GM21529 (cell line): ENCODE results near the gene UBL7.
A peak's percentile ranks its signal among the peaks of the same experiment; 100 is the strongest.

Experiments
- ATAC-seq: cut with Tn5 transposase; IDR thresholded peaks from one replicate; pipeline ENCODE4 v1.9.1; 2021; ENCODE audit not compliant: unreplicated experiment

The UBL7 gene

GRCh38 chr15:74442063-74442462 lies 18.9 kb downstream of the UBL7 start:
- ATAC-seq, result no peak

- ATAC-seq, result no peak
Observed at GRCh38 chr15:74441248-74441941, 19.6 kb downstream of the UBL7 start.

GRCh38 chr15:74438721-74439316 lies 22.1 kb downstream of the UBL7 start:
- no peak for ATAC-seq

DNA sequence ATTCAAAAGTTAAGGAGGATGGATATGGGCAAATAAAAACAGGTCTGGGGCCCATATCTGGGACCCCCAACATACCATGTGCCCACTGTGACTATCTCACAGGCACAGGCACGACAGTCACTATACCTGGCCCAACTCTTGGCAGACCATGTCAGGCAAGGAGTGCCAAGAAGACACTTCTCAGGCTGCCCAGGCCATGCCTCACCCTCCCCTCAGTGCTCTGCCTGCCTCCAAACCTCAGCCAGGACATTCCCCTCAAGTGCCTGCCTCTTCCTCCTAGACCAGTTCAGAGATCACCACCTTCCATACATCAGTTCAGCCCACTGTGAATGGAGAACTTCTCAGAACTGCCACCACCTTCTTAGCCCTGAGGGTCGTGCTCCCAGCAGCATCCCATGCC lies 22.8 kb downstream of the UBL7 start:
- ATAC-seq, result no peak

DNA sequence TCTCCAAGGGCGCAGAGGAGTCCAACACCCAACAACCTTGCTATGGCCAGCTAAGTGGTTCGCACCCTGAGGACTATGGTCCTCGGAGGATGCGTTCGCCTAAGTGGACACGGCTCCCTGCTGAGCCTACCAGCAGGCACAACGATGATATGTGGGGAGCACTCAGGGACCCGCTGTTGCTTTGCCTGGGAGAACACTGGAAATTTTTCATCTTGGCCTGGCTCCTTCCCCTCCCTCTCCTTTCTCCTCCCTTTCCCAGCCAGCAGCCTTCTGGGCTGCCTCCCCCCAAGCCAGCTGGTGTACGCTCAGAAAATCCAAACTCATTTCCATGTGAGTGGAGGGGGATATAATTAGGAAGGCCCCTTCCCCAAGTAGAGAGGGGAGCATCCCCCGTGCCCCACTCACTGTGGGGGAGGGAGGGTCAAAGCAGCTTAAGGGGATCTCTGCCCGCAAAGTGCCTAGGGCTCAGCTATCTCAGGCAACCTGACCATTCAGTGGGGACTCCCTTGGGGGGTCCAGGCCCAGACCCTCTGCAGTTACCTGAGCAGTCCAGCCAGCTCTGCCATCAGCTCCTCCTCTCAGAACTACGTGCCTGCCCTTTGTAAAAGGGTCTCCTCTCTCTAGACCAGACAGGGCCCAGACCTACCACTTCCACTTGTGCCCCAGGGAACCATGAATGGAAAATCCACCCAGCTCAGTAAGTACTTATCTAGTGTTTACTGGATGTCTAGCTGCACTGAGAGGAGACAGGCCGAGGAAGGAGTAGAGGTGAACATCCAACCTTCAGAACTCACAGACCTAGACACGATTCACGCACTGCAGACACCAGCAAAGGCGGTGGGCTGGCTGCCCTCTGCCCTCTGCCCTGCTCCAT lies 26.5 kb downstream of the UBL7 start:
- ATAC-seq, result no peak

DNA sequence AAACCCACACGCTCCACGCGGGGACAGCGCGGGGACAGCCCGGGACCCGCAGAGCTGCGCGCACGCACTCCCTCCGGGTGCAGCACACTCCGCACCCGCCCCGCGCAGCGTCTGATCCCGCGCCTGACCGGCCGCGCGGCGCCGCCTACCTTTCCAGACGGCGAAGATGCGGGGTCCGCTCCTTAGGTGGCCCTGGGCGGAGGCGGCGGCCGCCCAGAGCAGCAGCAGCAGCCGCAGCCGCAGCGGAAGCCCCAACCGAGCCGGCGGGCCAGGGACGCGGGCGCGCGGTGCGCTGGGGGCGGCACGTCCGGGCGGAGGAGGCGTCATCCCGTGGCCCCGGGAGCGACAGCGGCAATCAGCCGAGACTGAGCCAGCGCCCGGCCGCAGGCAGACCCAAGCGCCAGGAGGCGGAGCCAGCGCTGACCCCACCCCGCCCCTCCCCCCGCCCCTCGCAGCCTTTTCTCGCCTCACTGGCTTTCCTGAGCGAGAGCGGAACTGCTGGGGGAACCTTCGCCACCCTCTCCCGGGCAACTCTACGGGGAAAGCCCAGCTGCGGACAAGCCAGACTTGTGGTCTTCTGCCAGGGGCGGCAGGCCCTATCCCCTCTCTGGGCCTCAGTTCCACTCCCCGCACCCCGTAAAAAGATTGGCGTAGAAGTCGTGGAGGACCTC lies 27.2 kb downstream of the UBL7 start, which contains the start of gene SEMA7A:
Gene SEMA7A, minus strand, starts transcription at position 367 of the 671 bp plus-strand sequence. Its CDS starts 40 bp downstream, at position 327.
- peak; percentile 73 for ATAC-seq

DNA sequence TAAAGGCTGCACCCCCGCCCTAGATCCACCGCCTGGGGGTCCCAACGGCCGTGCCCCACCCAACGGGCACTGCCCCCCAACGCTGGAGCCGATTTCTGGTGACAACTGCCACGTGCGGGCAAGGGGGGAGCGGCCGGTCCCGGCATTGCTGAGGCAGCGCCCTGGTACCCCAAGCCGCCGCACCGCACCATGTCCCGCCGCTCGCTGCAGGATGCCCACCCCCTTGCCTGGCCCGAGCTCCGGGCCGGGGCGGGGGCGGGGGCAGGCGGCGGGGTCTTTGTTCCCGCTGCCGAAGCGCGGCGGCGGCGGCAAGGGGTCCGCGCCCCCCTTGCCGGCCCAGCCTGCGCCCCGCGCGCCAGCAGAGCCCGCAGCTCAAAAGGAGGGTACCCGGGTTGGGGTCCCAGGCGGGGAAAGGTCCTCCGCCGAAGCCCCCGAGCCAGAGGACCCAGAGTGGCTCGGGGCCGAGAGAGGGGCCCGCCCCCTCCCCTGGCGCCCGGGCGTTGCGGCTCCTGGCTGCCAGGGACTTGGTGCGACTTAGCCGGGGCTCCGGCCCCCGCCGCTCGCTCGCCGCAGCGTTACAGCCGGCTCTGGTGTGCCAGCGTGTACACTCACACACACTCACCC lies 27.9 kb downstream of the UBL7 start:
- no peak for ATAC-seq

- ATAC-seq, result no peak
Observed at GRCh38 chr15:74432271-74432967, 28.5 kb downstream of the UBL7 start.

DNA sequence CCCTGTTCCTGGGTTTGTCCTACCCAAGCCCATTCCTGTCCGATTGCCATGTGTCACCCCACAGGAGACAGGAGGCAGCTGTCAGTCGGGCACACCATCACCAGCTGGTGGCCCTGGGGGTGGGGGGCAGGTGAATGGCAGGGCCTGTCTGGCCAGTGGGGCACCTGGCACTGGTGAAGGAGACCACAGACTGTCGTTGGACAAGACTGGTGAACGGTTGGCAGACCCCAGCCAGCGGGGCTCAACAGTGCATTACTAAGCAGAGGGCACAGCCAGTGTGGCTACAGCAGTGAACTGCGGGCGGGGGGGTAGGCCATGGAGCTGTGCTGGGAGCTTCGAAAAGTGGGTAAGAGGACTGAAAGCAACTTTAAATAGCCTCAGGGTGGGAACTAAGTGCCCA lies 29.3 kb downstream of the UBL7 start:
- no peak for ATAC-seq

GRCh38 chr15:74431116-74431515 lies 29.8 kb downstream of the UBL7 start:
- no peak for ATAC-seq

- ATAC-seq, result no peak
Observed at GRCh38 chr15:74430510-74430951, 30.4 kb downstream of the UBL7 start.

- no peak for ATAC-seq
Observed at GRCh38 chr15:74429781-74430400, 31.1 kb downstream of the UBL7 start.

GRCh38 chr15:74428970-74429780 lies 31.8 kb downstream of the UBL7 start:
- ATAC-seq, result no peak

GRCh38 chr15:74428442-74428787 lies 32.5 kb downstream of the UBL7 start:
- peak; percentile 40 for ATAC-seq

GRCh38 chr15:74427607-74428441 lies 33.1 kb downstream of the UBL7 start:
- no peak for ATAC-seq

DNA sequence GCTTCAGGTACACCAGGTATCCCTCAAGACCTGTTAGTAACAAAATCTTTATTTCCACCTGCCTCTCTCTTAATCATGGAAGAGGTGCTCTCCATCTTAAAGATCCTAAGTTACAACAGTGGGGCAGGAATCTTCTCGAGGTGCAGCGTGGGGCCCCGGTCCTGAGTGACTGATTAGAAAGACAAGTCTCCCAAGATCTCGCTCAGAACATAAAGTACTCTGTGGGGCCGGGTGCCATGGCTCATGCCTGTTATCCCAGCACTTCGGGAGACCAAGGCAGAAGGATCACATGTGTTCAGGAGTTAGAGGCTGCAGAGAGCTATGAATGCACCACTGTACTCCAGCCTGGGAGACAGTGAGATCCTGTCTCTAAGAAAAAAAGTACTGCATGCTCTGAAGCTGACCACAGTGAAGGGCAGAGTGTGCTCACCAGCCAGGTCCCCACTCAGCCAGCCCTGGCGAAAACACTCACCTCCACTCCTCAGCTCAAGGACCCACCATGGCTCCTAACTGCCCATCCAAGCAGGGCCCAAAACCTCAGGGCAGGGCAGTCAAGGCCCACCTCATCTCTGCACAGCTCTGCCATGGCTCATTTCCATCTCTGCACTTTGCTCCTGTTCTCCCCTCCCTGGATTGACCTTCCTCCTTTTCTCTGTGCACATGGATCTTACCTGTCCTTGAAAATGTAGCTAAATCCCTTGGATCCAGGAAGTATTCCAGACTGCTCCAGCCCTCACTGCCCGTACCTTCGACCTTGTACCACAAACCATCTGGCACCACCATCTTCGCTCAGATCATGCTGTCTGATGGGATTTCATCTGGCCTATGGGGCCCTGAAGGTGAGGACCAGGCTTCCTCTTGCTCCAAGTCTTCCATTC lies 34.3 kb downstream of the UBL7 start:
- no peak for ATAC-seq

DNA sequence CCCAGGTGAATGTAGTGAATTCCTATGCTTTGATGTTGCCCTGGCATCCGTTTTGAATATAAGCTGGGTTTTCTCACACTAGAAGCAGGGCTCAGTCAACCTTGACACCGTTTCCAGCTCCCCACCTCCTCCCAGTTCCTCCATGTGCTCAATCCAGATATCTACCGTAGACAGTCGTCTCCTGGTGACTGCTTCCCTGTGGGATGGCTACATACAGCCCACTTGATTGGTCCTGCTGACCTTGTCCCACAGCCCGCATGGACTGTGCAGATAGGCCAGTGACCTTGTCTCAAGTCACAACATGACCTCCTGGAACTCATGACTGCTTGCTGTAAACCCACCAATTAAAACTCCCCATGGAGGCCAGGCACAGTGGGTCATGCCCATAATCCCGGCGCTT lies 35.3 kb downstream of the UBL7 start:
- no peak for ATAC-seq
